GM18519 (cell line): ENCODE results near the gene ADCY1.

Source experiments
- ATAC-seq: cut with Tn5 transposase; IDR thresholded peaks from one replicate; pipeline ENCODE4 v1.9.1; 2021; ENCODE audit warnings: mild to moderate bottlenecking, moderate library complexity; ENCODE audit not compliant: unreplicated experiment, low FRiP score

The ADCY1 gene

DNA sequence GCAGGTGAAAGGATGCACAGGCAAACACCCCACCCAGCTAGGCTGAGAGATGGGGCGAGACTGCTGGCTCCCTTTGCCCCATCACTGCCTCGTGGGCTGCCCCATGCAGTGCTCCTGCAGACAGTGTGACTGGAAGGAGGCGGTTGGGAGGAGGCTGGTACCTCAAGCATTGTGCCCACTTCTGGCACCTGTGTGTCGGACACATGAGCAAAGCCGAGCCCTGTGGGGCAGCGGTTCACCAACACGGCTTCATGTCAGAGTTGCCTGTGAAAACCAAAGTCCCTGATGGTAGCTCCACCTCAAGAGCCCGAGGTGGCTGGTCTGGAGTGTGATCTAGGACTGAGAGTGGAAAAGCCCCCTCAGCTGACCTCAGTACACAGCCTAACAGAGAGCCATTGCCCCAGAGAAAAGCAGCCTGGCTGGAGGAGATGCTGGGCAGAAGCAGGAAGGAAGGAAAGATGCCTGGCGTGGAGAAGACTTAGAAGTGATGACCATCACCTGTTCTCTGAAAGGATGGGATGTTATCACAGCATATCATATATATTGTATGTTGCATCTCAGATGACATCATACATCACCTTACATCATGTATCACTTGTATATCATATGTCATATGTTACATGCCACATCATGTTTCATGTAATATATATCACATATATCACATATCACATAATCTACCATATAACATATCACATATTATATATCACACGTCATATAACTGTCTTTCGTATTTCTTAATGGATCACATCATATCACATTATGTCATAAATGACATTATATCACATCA is 75.6 kb downstream of the ADCY1 start:
- ATAC-seq: no peak

DNA sequence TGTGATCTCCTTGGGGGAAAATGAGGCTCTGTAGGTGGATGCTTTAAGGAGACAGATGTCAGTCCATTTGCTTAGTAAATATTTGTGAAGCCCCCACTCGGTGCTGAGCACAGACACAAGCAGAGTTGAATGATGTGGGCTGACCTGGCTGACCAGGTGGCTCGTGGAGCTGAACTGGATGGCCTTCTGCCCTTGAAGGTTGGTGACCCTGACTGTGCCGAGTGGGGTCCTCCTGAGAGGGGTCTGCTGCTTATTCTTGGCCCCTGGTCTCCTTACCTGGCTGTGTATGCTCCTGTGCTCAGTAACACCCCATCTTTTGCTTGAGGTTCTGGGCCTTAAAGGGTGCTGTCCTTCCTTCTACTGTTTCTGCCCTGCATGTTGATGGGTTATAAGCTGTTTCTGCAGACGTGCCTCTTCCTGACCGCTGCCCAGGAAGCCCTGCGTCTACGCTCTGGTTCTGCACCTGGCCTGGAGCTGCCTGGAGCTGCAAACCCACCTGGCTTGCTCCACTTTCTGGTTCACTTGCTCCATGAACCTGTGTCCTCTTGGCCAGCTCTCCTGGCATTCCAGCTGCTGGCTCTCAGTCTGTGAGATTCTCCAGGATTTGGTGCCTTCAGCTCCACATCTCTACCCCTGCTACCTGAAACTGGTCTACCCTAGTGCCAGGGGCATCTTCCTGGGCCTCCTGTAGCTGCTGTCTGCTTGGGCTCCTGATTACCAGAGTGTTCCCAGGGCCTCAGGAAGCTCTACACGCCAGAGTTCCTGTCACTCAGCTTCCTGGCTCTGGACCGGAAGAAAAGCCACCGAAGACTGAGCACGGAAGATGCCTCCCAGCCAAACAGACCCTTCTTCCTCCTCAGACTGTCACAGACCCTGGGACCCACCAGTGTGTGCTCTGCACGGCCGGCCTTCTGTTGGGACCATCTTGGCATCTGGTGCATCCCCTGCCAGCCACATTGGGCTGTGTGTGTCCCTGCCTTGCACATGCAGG is 76.5 kb downstream of the ADCY1 start:
- no peak for ATAC-seq

DNA sequence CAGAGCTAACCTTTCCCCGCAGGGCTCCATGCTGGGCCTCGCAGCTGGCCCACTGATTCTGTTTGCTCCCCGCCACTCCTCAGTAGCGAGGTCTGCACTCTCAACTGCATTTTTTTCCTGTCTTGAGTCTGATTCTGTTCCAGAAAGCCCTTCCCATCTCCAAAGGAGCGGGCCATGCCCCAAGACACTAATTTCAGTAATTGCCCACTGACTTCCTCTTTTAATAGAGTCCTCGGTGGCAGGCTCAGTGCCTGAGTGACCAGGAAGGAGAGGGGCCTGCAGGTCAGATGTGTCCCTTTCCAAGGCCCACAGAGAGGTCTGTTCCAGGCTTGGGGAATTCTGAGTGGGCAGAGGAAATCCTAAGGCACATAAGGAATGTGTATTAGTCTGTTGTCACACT is 77.4 kb downstream of the ADCY1 start:
- no peak for ATAC-seq

DNA sequence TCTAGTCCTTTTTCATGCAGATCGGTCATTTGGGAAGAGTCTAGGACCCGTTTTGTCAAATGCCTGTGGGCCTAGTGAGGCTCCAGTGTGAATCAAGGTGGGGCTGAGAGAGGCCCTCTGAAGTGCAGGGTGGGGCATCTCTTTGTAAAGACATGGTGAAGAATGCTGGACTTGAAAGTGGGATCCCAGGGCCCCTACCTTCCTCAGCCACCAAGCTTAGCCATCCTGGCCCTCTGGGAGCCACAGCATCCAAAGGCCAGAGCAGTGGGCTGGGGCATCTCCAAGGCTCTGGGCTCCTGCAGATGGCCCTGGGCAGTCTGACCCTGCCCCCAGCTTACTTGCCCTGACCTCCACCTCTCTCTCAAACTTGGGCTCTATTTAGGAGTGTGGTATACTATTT is 78.5 kb downstream of the ADCY1 start:
- no peak for ATAC-seq

DNA sequence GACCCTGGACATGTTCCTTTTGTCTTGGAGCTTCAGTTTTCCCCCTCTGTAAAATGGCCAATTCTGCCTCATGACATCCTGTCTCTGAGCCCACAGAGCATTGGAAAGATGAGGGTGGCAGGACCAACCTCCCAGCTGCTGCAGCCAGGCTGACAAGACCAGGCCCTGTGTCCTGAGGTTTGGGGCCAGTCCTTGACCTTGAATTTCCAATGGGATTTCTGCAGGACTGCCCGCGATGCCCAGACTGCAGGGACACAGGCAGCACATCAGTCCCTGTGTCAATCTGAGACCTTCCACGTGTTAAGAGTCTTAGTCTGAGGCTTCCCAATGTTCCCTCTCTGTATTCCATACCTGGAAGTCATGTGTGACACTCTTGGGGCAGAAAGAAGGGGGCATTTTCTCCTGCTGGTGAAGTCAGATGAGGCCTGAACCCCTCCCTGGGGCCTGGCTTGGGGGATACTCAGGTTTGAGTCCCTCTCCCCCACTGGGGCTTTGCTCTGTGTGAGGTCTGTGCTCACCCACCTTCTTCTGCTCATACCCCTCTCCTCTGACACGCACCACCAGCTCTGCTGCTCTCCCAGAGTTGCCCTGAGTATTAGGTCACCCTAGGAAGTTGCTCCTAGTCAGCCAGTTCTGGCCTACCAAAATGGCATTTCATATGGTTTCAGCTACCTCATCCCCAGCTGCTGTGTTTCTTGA is 79.2 kb downstream of the ADCY1 start:
- ATAC-seq: no peak

DNA sequence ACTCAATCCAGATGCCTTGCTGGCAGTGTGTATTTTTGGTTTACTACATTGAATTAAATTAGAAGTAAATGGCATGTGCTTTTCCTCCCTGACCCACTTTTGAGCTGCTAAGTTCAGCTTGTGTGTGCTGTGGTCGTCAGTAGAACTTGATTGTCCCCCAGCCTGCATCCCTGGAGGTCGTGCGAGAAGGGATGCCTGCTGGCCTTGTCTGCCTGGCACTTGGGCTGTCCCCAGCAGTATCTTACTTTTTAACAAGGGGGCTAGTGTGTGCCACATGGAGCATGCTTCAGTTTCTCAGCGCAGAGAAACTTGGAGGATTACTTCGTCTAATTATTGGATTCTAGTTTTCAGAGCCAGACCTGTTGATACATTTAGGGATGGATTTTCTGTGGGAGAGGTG is 80.2 kb downstream of the ADCY1 start:
- no peak for ATAC-seq

DNA sequence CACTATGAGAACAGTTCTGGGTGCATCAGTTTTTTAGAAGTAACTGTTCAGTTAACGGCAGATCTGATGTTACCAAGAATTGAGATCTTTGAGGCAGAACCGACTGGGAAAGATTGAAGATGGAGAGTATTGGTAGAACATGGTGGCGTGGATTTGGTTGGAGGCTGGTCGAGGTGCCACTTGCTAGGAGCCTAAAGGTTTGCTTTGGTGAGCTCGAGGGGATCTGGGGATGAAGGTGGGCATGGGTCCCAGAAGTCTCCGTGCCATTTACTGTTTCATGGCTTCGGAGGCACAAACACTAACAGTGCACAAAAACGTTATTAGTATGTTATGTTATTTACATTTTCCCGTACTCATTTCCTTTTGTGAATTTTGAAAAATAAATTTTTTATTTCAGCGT is 81.4 kb downstream of the ADCY1 start:
- no peak for ATAC-seq

DNA sequence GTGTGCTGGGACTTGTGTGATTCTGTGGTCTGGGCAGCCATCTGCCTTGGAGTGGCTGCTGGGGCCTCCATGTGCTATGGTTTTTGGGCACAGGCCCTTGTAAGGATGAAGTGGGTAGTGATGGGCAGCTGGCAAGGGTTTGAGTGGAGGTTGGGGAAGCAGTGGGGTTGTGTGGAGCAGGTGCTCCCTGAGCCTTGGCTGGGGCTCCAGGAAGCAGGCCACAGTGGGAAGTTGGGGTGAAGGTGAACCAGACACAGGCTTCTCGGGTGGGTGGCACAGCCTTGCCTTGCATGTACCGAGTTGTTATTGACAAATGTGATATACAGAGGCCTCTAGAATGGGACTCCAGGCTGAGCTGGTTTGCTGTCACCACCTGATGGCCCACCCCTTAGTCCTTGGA is 82.3 kb downstream of the ADCY1 start:
- no peak for ATAC-seq

DNA sequence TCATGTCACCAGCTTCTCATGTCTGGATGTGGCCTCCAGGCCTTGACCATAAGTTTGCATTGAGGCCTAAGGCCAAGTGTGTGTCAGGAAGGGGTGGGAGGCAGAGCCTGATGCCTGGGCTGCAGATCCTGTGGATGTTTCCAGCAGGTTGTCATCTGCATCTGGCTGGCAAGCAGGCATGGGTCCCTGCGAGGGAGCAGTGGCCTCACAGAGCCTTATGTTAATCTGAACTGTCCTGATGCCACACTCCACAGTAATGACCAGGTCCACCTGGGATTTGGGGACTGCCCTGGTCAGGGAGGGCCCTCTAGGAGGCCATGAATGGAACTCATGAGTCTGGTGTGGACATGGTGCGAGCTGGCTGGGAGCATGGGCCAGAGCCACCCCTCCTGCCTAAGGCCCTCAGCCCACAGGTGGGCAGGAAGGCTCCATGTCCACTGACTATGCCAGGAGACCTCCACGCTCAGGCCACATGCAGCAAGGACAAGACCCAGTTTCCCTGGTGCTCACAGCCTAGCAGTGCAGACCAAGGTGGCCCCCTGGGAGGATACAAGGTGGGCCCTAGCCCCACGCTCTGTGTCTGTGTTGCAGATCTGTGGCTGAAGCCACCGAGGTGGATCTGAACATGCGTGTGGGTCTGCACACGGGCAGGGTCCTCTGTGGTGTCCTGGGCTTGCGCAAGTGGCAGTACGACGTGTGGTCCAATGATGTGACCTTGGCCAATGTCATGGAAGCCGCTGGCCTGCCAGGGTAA is 83.1 kb downstream of the ADCY1 start:
- no peak for ATAC-seq

DNA sequence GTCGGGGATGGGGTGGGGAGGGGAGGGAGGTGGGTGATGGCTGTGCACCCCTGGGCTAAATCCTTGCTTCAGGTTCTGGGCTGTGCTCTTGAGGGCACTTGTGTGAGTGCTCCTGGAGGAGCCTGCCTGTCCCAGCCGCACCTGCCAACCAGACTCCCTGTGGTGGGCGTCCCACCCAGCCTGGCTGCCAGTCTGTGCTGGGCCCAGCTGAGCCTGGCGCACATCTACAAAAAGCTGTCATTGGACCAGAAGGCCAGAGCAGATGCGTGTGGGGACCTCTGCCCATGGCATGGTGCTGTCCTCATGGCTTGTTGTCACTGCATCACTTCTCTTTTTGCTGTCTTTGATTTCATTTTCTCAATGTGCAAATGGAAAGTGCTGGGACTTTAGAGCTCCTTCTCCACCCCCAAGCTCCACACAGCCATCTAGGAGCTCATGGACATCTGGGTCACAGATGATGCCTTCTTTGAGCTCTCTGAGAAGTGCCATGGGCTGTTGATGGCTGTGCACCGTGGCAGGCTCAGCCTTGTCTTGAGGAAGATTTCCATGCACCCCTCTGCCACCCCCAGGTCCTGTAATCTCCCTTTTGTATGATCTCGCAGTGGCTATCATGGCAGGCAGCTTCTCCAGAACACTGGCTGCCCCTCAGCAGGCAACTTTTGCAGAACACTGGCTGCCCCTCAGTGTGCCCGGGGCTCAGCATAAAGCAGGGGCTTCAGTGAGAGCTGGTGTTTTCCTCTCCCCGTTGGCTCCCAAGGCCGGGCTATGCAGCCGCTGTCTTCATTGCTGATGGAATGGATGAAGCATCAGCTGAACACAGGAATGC is 83.9 kb downstream of the ADCY1 start:
- ATAC-seq: no peak

DNA sequence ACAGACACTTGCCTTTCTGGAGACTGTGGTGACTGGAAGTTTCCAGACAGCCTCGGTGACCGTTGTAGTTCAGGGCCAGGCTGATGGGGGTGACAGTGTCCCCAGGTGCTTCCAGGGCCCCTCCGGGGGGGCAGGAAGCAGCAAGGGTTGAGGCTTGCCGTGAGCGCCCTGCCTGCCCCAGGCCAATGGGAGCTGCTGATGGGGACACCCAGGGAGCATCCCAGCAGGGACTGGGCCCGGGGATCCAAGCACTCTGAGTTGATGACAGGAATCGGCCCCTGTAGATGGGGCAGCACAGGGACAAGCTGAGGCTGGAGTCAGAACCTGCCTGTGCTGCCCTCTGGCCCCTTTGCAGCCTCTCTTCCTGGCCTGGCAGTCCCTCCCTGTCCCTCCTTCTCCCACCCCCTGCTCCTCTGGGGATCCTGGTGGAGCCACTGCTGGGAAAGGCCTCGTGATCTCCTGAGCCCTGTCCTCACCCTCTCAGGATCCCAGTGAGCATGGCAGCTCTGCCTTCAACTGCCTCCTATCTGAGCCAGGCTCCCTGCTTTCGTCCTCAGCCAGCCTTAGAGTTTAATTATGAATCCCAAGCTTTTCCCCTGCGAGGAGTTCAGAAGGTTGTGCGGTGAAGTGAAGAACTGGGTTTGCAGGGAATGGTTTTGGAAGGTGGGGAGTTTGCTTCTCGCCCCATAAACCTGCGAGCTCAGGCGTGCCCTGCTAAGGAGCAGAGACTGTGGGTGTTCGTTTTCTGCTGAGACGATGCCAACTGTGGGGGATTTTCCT is 84.7 kb downstream of the ADCY1 start:
- no peak for ATAC-seq

DNA sequence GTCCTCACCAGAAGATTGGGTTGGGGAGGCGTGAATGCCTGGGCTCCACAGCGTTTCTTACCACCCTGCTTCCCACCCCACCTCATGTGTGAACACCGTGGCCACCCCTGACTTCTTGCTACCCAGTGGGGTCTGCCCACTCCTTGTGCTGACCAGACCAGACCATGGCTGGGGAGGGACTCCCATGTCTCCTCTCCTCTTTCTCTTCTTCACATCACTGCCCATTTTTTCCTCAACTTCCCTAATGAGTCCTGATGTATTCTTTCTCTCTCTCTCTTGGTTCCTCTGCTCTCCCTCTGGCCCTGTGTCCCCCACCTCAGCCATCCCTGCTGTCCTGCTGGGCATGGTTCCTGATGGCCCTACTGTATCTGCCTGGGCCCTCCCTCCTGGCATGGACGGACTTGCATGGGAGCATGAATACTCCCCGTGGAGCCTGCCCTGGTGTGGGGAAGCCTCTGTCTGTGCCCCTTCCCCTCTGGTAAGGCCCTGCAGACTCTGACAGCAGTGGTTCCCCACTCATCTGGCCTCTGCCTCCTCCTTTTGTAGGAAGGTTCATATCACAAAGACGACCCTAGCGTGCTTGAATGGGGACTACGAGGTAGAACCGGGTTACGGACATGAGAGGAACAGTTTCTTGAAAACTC is 85.5 kb downstream of the ADCY1 start:
- no peak for ATAC-seq

DNA sequence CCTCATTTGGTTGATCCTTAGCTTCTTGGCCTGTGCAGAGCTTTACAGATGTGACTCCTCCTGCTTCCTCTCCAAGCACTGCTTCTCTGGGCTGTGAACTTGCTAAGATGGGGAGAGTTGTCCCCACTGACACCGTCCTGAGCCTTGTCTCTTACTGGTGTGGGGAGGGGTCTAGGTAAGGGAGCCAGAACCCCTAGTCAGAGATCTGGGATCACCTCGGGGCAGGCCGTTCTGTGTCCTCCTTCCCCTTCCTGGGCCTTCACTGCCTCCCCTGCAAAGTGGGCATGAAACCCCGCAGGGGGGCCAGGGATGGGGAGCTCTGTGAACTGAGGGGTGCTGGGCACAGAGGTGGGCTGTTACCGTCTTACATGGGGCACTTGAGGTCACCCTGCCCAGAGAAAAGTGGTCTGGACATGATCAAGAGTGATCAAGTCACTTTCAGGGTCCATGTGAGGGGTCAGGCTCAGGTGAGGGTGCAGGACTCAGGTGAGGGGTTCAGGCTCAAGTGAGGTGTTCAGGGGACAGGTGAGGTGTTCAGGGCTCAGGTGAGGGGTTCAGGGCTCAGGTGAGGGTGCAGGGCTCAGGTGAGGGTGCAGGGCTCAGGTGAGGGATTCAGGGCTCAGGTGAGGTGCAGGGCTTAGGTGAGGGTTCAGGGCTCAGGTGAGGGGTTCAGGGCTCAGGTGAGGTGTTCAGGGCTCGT is 86.2 kb downstream of the ADCY1 start:
- ATAC-seq: no peak

DNA sequence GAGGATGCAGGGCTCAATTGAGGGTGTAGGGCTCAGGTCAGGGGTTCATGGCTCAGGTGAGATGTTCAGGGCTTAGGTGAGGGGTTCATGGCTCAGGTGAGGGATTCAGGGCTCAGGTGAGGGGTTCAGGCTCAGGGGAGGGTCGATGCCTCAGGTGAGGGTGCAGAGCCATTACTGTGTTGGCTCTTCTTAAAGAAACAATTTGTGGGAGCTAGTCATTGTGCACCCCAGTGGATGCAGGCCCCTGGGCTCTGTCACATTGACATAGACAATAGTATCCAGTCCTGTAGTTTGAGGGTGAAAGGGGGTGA is 86.7 kb downstream of the ADCY1 start:
- no peak for ATAC-seq

DNA sequence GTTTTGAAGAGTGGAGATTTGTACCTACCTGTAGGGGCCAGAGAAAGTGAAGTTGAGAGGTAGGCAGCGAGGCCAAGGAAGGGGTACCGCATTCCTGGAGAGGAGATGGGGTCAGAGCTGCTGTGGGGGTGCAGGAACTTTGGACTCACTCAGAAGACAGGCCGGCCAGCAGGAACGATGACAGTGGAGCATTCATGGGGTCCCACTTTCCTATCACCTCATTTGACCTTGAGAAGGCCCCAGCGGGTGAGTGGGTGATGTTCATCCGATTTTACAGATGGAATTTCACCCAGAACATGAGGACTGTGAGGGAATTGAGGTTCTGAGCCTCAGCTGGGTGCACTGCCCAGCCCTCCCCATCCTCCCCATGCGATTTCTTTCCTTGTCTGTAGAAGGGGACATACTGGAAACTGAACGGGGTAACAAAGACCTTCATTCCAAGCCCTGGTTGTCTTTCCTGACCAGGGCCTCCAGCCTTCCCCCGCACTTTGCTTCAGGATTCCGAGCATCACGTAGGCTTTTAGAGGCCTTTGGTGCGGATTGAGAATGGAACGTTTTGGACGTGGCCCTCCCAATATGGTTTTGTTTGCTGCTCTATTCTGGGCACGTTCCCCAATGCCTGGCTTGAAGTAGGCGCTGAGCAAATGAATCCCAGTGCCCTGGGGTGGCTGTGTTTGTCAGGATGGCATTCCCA is 87.3 kb downstream of the ADCY1 start:
- ATAC-seq: no peak

DNA sequence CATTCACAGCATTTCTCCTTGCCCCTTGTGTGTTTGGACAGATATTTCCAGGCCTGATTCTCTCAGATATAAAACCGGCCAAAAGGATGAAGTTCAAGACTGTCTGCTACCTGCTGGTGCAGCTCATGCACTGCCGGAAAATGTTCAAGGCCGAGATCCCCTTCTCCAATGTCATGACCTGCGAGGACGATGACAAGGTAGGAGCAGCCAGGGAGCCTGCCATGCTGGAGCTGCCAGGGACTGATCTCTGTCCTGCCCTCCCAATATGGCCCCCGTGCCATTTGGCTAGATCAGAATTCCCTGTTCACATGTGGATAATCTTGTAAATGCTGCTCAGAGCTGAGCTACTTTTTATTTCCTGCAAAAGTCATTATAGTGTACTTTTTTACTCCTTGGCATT is 87.8 kb downstream of the ADCY1 start:
- no peak for ATAC-seq

DNA sequence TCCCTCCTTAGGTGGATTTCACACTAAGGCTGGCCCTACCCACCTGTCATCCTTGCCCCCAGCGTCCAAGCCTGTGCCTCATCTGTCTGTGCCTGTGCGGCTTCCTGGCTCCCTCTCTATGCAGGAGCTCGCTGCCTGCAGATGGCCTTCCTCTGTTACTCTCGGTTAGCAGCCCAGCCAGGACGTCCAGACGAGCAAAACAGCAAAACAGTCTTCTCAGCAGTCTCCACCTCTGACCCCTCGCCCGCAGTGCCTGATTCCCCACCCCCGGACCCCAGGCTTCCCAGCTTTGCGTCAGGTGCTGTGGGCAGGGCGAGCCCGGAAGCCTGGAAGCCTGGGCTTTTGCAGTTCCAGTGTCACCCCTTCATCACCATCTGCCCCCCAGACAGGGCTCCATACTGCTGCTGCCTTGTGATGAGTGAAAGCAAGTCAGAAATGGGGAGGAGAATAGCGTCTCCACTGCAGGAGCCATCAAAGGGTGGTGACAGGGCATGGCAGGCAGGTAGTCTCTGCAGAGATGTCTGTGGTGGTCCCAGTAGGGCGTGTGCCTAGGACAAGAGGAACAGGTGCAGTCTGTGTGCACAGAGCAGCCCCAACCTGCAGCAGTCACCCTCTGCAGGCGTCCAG is 88.5 kb downstream of the ADCY1 start:
- no peak for ATAC-seq
